Uterus (tissue), 4 donors: ENCODE data around the gene FBN1. TPM values are rescaled to one million over a fixed set of nuclear protein-coding genes. Genes with fewer than 3 reads are reported as not detected.

Source experiments
- DNase-seq, 2 donors: peaks; one replicate each; pipeline ENCODE4 v3.0.0-alpha.2; 2019 to 2020
- H3K27ac ChIP-seq, 2 donors: fragments of 200-600 bp; sonication (generic); 1 replicate in 1 of 2; 2 replicates in 1 of 2; pipeline ENCODE4 v1.5.1; 2016 to 2018
- H3K27me3 ChIP-seq, 2 donors: fragments of 200-600 bp; sonication (generic); one replicate each; pipeline ENCODE4 v1.5.1; 2018 to 2019; ENCODE audit warnings: control low read depth in 1 of 2
- H3K36me3 ChIP-seq, 2 donors: fragments of 200-600 bp; sonication (generic); one replicate each; pipeline ENCODE4 v1.5.1; 2019; ENCODE audit warnings: control low read depth in 1 of 2
- H3K4me1 ChIP-seq, 2 donors: fragments of 200-600 bp; sonication (generic); one replicate each; pipeline ENCODE4 v1.5.1; 2018 to 2019; ENCODE audit warnings: control low read depth in 1 of 2
- H3K4me3 ChIP-seq, 2 donors: fragments of 200-600 bp; sonication (generic); 1 replicate in 1 of 2; 2 replicates in 1 of 2; pipeline ENCODE4 v1.5.1; 2018 to 2019; ENCODE audit warnings: mild to moderate bottlenecking in 1 of 2
- H3K9me3 ChIP-seq, 2 donors: fragments of 200-600 bp; sonication (generic); one replicate each; pipeline ENCODE4 v1.5.1; 2019; ENCODE audit warnings: control low read depth in 1 of 2
- POLR2A ChIP-seq, 2 donors: fragments of 450-650 bp; IDR thresholded peaks; one replicate each; pipeline ENCODE4 v1.6.1; 2016; ENCODE audit warnings: antibody characterized with exemption in 2 of 2, mild to moderate bottlenecking in 1 of 2, moderate library complexity in 1 of 2
- intact Hi-C: fragments of 100-400 bp; cut with DNase I; formaldehyde crosslinking; loops from one replicate; pipeline ENCODE4 v1.15.1; 2023; ENCODE audit warnings: low total_unique reads
- total RNA-seq, 4 donors: library from RNA; depleted of rRNA in 3 of 4; stranded (reverse); fragments of >200 nt in 3 of 4; gene quantifications; one replicate each; pipeline versions ENCODE4 v1.1.0 to v1.2.4, GENCODE V29; 2014 to 2023
- TF ChIP-seq, protein P1 (sequence below), 4 experiments: fragments of 200-600 bp in 2 of 4; fragments of 450-650 bp in 2 of 4; sonication (generic) in 2 of 4; IDR thresholded peaks; one replicate each; pipeline ENCODE4 v1.5.1; 2016 to 2019; ENCODE audit warnings: antibody characterized with exemption in 4 of 4, mild to moderate bottlenecking in 2 of 4, moderate library complexity in 1 of 4
- donor health status: DM: yes; HTN: yes; CAD: no.

Gene FBN1
- total RNA-seq = 100 to 1,000 TPM in 1 of 4 donors, 10 to 100 TPM in 3; 76.3 to 584 (median 95.8) TPM

DNA sequence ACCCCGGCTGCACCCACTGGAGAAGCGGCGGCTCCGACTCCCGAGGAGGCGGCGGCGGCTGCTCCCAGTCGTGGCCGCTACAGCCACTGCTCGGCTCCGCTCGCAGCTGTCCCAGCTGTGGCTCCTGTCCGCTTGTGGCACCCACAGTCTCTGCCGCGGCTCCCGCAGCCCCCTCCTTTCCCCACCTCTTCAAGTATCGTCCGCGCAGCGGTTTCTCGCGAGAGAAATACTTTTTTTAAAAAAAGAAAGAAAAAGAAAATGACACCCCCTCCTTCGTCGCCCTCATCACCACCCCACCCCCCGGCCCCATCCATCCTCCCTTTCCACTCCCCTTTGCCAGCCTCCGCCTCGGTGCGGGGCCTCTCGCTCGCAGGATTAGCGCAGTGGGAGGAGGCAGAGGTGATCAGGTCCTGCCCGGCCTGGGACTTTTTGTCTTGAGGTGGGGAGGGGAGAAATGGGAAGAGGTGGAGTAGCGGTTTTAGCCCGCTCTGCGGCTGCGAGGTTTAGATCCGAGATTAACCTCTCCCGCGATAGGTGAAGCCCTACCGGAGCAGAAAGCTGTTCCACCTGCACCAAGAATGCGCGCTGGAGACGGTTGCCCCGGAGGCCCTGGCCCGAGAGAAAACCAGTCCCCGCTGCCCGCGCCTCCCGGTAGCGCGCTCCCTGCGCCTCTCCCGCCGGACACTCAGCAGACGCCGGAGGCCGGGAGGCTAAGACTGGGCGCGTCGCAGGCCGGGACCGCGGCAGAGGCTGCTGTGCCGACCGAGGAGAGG, at the start of gene FBN1:
Gene FBN1 (minus strand): TSS at position 152 of the 773 bp plus-strand sequence. CDS start 940 bp downstream, outside the sequence.
- H3K9me3 ChIP-seq = no peaks in the 10 kb centered on the region
- TF ChIP-seq, protein P1, sequence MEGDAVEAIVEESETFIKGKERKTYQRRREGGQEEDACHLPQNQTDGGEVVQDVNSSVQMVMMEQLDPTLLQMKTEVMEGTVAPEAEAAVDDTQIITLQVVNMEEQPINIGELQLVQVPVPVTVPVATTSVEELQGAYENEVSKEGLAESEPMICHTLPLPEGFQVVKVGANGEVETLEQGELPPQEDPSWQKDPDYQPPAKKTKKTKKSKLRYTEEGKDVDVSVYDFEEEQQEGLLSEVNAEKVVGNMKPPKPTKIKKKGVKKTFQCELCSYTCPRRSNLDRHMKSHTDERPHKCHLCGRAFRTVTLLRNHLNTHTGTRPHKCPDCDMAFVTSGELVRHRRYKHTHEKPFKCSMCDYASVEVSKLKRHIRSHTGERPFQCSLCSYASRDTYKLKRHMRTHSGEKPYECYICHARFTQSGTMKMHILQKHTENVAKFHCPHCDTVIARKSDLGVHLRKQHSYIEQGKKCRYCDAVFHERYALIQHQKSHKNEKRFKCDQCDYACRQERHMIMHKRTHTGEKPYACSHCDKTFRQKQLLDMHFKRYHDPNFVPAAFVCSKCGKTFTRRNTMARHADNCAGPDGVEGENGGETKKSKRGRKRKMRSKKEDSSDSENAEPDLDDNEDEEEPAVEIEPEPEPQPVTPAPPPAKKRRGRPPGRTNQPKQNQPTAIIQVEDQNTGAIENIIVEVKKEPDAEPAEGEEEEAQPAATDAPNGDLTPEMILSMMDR (IDR thresholded peaks at IDR 0.05) = no peak
- TF ChIP-seq POLR2A (IDR thresholded peaks at IDR 0.05) = peak; percentile 76 to 87
- peak within 1 kb of the TSS; percentile 91 to 94 for H3K27ac ChIP-seq
- H3K4me1 ChIP-seq = peaks cover 0 to 3% of the 10 kb centered on the region in 2 donors
- no peaks in the 10 kb centered on the region for H3K27me3 ChIP-seq
- H3K36me3 ChIP-seq = no peaks in the 10 kb centered on the region
- peak within 1 kb of the TSS; percentile 60 to 91 for H3K4me3 ChIP-seq
- DNase-seq = peak; percentile 81 to 83
- intact Hi-C loops = no loop called here

DNA sequence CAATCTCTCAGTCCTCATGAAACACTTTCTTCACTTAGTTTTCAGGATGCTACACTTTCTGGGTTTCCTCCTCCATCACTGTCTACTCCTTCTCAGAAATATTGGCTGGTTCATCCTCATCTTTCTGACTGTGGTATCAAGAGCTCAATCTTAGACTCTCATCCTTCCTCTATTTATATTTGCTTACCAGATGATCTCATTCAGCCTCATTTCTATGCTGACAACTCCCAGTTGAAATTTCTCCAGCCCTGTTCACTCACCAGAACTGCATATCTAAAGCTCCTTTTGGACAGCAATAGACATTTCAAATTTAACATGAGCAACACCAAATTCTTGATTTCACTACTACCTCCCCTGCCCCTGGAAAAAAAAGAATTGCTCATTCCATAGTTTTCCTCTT, 48.0 kb upstream of the FBN1 start:
- no peak for DNase-seq
- Histone ChIP-seq H3K9me3 (no peaks in the 10 kb centered on the region), H3K27me3 (no peaks in the 10 kb centered on the region), H3K4me1 (no peaks in the 10 kb centered on the region), H3K27ac (no peak overlapping the region), H3K36me3 (no peaks in the 10 kb centered on the region), H3K4me3 (no peak overlapping the region)
- intact Hi-C loops = no loop called here
- no peak for TF ChIP-seq POLR2A (IDR thresholded peaks at IDR 0.05)
- TF ChIP-seq, protein P1 (IDR thresholded peaks at IDR 0.05) = no peak

DNA sequence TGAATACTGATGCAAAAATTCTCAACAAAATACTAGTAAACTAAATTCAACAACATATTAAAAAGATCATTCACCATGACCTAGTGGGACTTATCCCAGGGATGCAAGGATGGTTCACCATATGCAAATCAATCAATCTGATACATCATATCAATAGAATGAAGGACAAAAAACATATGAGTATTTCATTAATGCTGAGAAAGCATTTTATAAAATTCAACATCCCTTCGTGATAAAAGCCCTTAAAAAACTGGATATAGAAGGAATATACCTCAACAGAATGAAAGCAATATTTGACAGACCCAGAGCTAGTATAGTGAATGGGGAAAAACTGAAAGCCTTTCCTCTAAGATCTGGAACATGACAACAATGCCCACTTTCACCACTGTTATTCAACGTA, 43.0 kb upstream of the FBN1 start:
- no peak overlapping the region for H3K4me3 ChIP-seq
- intact Hi-C loops = no loop called here
- no peaks in the 10 kb centered on the region for H3K4me1 ChIP-seq
- H3K27me3 ChIP-seq = no peaks in the 10 kb centered on the region
- H3K9me3 ChIP-seq = peaks cover 0 to 3% of the 10 kb centered on the region in 2 donors
- H3K36me3 ChIP-seq = no peaks in the 10 kb centered on the region
- TF ChIP-seq POLR2A (IDR thresholded peaks at IDR 0.05) = no peak
- TF ChIP-seq, protein P1 (IDR thresholded peaks at IDR 0.05) = no peak
- DNase-seq = no peak
- H3K27ac ChIP-seq = no peak overlapping the region

DNA sequence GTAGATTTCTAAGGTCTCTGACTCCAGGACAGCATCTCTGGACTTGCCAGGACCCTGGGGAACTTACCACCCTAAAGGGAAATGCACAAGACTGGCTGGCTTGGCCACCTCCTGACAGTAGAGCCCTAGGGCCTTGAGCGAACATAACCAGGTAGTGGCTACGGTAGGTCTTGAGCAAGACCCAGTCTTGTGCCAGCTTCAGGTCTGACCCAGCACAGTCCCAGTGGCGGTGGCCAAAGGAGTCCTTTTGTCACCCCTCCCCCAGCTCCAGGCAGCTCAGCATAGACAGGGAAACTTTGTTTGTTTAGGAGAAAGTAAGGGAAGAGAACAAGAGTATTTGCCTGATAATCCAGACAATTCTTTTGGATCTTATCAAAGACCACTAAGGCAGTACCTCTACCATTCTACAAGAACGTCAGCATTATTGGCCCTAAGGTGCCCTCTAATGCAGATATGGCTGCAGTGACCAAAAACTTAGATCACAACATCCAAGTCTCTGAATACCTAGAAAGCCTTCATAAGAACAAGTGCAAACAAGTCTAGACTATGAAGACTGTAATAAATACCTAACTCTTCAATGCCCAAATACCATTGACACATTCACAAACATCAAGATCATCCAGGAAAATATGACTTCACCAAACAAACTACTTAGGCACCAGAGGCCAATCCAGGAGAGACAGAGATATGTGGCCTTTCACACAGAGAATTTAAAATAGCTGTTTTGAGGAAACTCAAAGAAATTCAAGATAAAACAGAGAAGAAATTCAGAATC, 38.7 kb upstream of the FBN1 start:
- Histone ChIP-seq H3K9me3 (peaks cover 0 to 3% of the 10 kb centered on the region in 2 donors), H3K4me1 (no peaks in the 10 kb centered on the region), H3K27ac (no peak overlapping the region), H3K27me3 (no peaks in the 10 kb centered on the region), H3K36me3 (no peaks in the 10 kb centered on the region), H3K4me3 (no peak overlapping the region)
- intact Hi-C loops = no loop called here
- TF ChIP-seq, protein P1 (IDR thresholded peaks at IDR 0.05) = no peak
- TF ChIP-seq POLR2A (IDR thresholded peaks at IDR 0.05) = no peak
- DNase-seq = no peak
